Stomach smooth muscle (tissue), 2 donors: Measurements from ENCODE around the gene THRB.

Experiments used
- H3K27ac ChIP-seq: one replicate; pipeline ENCODE4 v1.7.0; 2013; ENCODE audit warnings: mild to moderate bottlenecking, low read length, inconsistent platforms
- H3K27me3 ChIP-seq, 2 donors: one replicate each; pipeline ENCODE4 v1.7.0; 2013; ENCODE audit warnings: low read length in 2 of 2; ENCODE audit not compliant: insufficient read depth in 2 of 2, control insufficient read depth in 1 of 2
- H3K36me3 ChIP-seq, 2 donors: one replicate each; pipeline ENCODE4 v1.7.0; 2013; ENCODE audit warnings: low read length in 2 of 2; ENCODE audit not compliant: control insufficient read depth in 2 of 2, insufficient read depth in 2 of 2
- H3K4me1 ChIP-seq: one replicate; pipeline ENCODE4 v1.7.0; 2013; ENCODE audit warnings: low read length; ENCODE audit not compliant: control insufficient read depth, insufficient read depth
- H3K4me3 ChIP-seq, 2 donors: one replicate each; pipeline ENCODE4 v1.7.0; 2013; ENCODE audit warnings: low read length in 2 of 2
- H3K9ac ChIP-seq, 2 donors: one replicate each; pipeline ENCODE4 v1.7.0; 2013; ENCODE audit warnings: low read length in 2 of 2, mild to moderate bottlenecking in 1 of 2
- H3K9me3 ChIP-seq, 2 donors: one replicate each; pipeline ENCODE4 v1.7.0; 2013; ENCODE audit warnings: low read length in 2 of 2; ENCODE audit not compliant: control insufficient read depth in 2 of 2
- donor health status: healthy.
- donor health status: Pancreatic carcinoma.

THRB gene

GRCh38 chr3:24377218-24377993 lies 117.2 kb downstream of the THRB start:
- Histone ChIP-seq H3K9ac (no peak overlapping the region), H3K4me3 (no peak overlapping the region), H3K9me3 (no peaks in the 10 kb centered on the region), H3K27ac (no peak overlapping the region), H3K36me3 (no peaks in the 10 kb centered on the region), H3K27me3 (no peaks in the 10 kb centered on the region), H3K4me1 (peaks cover 10% of the 10 kb centered on the region)

DNA sequence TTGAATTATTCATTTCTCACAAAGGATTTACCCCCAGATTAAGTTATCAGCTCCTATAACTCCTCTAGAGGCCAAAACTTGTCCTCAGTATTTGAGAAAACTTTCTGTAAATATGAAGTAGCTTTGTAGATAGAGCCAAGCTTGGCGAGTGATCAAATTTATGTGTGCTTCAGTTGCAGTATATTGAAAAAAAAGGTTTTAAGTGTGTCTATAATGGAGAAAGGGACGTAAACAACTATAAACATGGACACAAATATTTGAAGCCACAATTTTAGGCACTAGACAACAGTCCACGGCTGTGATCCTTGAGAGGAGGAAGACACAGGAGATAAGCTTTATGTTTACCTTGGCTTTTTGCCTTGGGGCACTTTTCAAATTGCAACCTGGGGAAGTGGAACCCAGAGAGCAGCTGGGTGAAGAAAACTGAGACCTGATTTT lies 118.7 kb downstream of the THRB start:
- no peaks in the 10 kb centered on the region for H3K9me3 ChIP-seq
- H3K27ac ChIP-seq: peak overlapping the region; percentile 7
- H3K4me3 ChIP-seq: peak overlapping the region in 1 of 2 donors; percentile 3
- peaks cover 10% of the 10 kb centered on the region for H3K4me1 ChIP-seq
- no peak overlapping the region for H3K9ac ChIP-seq
- H3K27me3 ChIP-seq: no peaks in the 10 kb centered on the region
- no peaks in the 10 kb centered on the region for H3K36me3 ChIP-seq

GRCh38 chr3:24374801-24375200 lies 119.8 kb downstream of the THRB start:
- Histone ChIP-seq H3K36me3 (no peaks in the 10 kb centered on the region), H3K9me3 (no peaks in the 10 kb centered on the region), H3K27ac (no peak overlapping the region), H3K4me1 (peaks cover 10% of the 10 kb centered on the region), H3K27me3 (no peaks in the 10 kb centered on the region), H3K4me3 (no peak overlapping the region), H3K9ac (no peak overlapping the region)

GRCh38 chr3:24373198-24373959 lies 121.3 kb downstream of the THRB start:
- Histone ChIP-seq H3K9ac (no peak overlapping the region), H3K36me3 (no peaks in the 10 kb centered on the region), H3K4me1 (peaks cover 10% of the 10 kb centered on the region), H3K9me3 (no peaks in the 10 kb centered on the region), H3K4me3 (no peak overlapping the region), H3K27ac (no peak overlapping the region), H3K27me3 (no peaks in the 10 kb centered on the region)

GRCh38 chr3:24372559-24373197 lies 122.0 kb downstream of the THRB start:
- H3K4me3 ChIP-seq: no peak overlapping the region
- H3K9me3 ChIP-seq: no peaks in the 10 kb centered on the region
- H3K27me3 ChIP-seq: no peaks in the 10 kb centered on the region
- peaks cover 10% of the 10 kb centered on the region for H3K4me1 ChIP-seq
- H3K27ac ChIP-seq: no peak overlapping the region
- no peak overlapping the region for H3K9ac ChIP-seq
- H3K36me3 ChIP-seq: no peaks in the 10 kb centered on the region

- Histone ChIP-seq H3K9me3 (no peaks in the 10 kb centered on the region), H3K9ac (no peak overlapping the region), H3K36me3 (no peaks in the 10 kb centered on the region), H3K27me3 (no peaks in the 10 kb centered on the region), H3K4me1 (peaks cover 14% of the 10 kb centered on the region), H3K27ac (no peak overlapping the region), H3K4me3 (no peak overlapping the region)
Measured at GRCh38 chr3:24370352-24371090, 124.1 kb downstream of the THRB start.

GRCh38 chr3:24368605-24369004 lies 126.0 kb downstream of the THRB start:
- Histone ChIP-seq H3K27ac (no peak overlapping the region), H3K27me3 (no peaks in the 10 kb centered on the region), H3K9ac (no peak overlapping the region)

DNA sequence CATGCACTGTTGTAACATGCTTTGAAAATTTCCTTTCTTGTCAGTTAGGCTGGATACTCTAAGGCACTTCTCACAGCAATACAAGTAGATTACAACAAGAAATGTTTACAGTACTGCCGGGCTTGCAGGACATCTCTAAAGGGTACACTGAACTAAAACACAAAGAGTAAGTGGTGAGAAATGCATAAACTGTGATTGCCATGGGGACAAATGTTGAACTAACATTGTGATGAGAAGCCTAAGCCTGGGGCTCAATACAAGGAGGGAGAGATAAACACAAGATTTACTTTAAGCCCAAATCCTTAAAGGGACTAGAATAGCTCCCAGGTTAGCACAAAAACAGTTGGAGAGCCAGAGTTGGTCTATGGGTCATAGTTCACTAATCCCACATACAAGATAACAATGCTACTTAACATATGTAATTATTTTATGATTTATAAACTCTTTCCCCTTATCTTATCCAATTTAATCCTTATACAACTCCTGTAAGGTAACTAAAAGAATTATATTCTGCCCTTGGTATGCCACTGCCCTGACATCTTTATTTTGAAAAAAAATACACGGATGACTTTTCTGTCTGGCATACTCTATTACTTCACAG lies 126.9 kb downstream of the THRB start:
- Histone ChIP-seq H3K9me3 (no peaks in the 10 kb centered on the region), H3K27ac (peak overlapping the region; percentile 37), H3K4me1 (peaks cover 12% of the 10 kb centered on the region), H3K27me3 (no peaks in the 10 kb centered on the region), H3K4me3 (no peak overlapping the region), H3K9ac (no peak overlapping the region), H3K36me3 (no peaks in the 10 kb centered on the region)

More at GRCh38 chr3:24368605-24369004, 126.0 kb downstream of the THRB start:
- no peak overlapping the region for H3K4me3 ChIP-seq
- peaks cover 17% of the 10 kb centered on the region for H3K4me1 ChIP-seq
- H3K9me3 ChIP-seq: no peaks in the 10 kb centered on the region
- H3K36me3 ChIP-seq: no peaks in the 10 kb centered on the region

- H3K36me3 ChIP-seq: no peaks in the 10 kb centered on the region
- peaks cover 12% of the 10 kb centered on the region for H3K4me1 ChIP-seq
- no peak overlapping the region for H3K4me3 ChIP-seq
- no peaks in the 10 kb centered on the region for H3K27me3 ChIP-seq
- H3K9me3 ChIP-seq: no peaks in the 10 kb centered on the region
- H3K27ac ChIP-seq: peak overlapping the region; percentile 37
- no peak overlapping the region for H3K9ac ChIP-seq
Measured at GRCh38 chr3:24367216-24367615, 127.4 kb downstream of the THRB start.

DNA sequence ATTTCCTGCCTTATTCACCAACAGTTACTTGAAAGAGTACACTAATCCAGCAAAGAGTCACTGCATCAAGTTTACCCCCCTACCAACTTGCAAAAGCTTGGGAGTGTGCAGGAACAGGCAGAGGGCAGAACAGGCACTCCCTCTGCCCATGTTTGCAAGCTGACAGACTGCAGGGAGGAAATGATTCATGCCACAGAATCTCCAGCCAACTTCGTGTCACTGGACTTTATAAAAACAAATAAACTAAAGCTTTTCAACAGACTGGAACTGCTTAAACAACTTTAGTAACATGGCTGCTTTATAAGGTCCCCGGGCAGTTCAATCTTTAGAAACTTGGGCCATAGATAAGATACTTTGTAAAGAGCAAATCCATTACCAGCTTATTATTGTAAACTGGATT lies 129.5 kb downstream of the THRB start:
- no peak overlapping the region for H3K9ac ChIP-seq
- H3K4me1 ChIP-seq: peaks cover 12% of the 10 kb centered on the region
- no peaks in the 10 kb centered on the region for H3K9me3 ChIP-seq
- no peak overlapping the region for H3K4me3 ChIP-seq
- H3K36me3 ChIP-seq: no peaks in the 10 kb centered on the region
- H3K27ac ChIP-seq: no peak overlapping the region
- H3K27me3 ChIP-seq: no peaks in the 10 kb centered on the region
